GM21447 (cell line): ENCODE measurements around the gene SNHG17.
"Not testable (repeated sequence)": the region's sequence is repeated elsewhere in the genome, so short reads cannot be mapped to it uniquely, and the experiment has no call there.

Experiments
- ATAC-seq: cut with Tn5 transposase; IDR thresholded peaks from one replicate; pipeline ENCODE4 v1.9.1; 2021; ENCODE audit not compliant: unreplicated experiment

Gene SNHG17

DNA sequence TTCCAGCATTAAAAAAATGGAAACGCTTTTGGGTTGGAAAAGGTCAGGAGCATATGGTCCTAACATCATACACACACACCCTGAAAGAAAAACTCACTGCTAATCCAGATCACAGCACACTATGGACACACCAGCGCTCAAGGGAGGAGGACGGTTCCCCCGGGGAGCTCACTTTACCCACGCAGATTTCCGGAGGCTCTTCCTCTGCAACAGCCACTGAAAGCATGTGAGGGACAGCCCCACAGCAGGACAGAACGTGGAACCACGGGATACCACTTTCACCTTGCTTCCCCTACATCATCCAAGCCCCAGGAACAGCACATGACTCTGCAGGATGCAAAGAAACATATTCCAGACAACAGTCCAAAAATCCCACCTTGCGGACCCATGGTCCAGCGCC is 13.2 kb downstream of the SNHG17 start:
- no peak for ATAC-seq

DNA sequence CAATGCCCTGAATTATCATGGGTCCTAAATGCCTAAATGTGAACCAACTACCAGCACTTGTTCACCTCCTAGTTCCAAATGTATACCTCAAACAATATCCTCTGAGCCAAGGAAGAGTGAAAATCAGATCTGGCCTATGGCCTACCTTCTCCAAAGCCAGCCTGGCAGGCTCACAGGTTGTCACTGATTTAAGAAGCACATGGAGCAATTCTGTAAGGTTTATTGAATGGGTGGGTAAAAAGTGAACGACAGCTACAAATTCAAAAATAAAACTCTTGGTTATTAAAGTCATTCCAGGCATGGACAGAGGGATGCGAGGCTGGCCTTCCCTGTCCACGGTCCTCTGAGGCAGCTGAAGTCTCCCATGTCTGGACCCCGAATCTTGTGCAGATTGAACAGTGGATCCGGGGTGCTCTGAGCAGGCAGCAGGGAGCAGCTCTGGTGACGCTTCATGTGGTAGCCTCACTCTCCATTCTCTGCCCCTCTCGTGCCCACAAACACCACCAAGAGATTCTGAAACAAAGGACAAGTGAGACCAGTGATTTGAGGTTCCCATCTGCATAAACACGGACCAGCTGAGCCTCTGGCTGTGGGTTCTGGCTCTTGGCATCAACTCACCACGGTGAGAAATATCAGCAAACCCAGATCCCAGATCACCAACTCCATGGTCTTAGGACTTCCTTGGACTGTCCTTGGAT is 14.6 kb downstream of the SNHG17 start:
- no peak for ATAC-seq

DNA sequence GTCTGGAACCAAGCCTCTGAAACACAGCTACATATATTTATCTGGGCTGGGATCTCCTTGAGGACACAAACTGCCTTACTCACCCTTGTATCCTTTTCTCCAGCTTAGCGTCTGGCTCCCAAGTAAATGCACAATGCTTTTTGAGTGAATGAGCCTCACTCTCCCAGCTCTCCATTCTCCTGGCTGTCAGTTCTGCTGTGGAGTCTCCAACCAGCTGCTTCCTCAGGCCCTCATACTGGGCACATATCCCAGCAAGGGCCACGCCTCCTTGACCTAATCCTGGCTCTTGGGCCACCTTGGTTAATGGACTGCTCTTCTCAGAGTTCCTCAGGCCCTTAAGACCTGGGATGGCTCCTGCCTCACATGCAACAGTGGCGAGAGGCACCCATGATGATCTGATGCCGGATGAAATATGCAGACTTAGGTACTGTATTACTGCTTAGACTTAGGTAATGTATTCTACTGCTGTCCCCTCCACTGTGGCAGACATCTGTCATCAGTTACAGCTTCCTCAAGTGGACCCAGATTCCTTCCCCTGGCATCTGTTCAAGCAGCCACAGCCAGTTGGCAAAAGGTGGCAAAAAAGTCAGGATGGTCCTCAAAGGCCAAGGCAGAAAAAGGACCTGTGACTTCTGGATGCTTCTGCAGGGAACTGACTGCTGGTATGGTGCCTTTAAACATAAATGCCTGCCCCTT is 16.5 kb downstream of the SNHG17 start:
- no peak for ATAC-seq

DNA sequence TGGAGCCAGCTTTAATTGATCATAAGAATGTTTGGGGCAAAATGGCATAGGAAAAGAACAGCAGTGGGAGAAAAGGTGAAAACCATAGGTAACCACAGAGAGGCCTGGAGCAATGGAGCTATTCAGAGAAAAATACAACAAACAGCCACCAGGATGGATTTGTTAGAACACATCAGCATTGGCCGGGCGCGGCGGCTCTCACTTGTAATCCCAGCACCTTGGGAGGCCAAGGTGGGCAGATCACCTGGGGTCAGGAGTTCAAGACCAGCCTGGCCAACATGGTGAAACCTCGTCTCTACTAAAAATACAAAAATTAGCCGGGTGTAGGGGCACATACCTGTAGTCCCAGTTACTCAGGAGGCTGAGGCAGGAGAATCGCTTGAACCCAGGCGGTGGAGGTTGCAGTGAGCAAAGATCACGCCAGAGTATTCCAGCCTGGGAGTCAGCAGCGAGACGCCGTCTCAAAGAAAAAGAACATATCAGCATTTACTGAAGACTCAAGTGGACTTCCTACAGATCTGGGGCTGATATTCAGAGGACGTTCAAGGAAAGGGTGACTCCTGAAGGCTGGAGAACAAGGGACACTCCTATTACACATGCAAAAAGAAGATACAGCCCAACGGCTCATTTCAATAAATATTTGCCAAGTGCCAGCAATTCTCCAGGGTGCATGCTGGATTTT is 20.2 kb downstream of the SNHG17 start:
- ATAC-seq: no peak

DNA sequence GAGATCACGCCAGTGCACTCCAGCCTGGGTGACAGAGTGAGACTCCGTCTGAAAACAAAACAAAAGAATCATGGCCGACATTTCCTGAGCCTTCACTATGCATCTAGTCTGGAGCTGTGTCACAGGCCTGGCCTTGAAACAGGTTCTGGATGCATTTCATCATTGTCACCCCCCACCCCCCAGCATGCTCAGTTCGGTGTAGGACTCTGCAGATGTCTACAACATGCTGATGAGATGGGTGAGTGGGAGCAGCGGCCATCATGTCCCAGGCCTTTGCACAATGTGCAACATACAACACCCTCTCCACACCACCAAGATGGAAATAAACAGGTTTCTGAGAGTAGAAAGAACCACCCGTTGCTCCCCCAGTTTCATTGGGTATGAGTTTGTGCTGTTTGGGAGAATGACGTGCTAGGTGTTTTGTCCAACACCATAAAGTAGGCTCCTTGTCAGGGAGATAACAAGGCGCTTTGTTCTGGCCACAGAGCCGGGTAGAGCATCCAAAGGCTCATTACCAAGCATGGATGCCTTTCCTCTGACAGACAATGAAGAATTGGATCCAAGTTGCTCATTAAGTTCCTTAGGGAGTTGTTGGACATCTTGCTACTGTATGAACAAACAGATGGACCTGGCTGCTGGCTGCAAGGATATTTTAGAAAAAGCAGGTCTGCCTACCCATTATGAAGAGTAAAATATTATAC is 22.1 kb downstream of the SNHG17 start:
- ATAC-seq: no peak

DNA sequence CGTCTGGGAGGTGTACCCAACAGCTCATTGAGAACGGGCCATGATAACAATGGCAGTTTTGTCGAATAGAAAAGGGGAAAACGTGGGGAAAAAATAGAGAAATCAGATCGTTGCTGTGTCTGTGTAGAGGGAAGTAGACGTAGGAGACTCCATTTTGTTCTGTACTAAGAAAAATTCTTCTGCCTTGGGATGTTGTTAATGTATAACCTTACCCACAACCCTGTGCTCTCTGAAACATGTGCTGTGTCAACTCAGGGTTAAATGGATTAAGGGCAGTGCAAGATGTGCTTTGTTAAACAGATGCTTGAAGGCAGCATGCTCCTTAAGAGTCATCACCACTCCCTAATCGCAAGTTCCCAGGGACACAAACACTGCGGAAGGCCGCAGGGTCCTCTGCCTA is 27.3 kb downstream of the SNHG17 start:
- not testable (repeated sequence) for ATAC-seq

DNA sequence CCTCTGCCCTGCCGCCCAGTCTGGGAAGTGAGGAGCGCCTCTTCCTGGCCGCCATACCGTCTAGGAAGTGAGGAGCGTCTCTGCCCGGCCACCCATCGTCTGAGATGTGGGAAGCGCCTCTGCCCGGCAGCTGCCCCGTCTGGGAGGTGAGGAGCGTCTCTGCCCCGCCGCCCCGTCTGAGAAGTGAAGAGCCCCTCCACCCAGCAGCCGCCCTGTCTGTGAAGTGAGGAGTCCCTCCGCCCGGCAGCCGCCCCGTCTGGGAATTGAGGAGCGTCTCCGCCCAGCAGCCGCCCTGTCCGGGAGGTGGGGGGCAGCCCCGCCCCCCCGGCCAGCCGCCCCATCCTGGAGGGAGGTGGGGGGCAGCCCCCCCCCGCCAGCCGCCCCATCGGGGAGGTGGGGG is 27.8 kb downstream of the SNHG17 start:
- no peak for ATAC-seq

DNA sequence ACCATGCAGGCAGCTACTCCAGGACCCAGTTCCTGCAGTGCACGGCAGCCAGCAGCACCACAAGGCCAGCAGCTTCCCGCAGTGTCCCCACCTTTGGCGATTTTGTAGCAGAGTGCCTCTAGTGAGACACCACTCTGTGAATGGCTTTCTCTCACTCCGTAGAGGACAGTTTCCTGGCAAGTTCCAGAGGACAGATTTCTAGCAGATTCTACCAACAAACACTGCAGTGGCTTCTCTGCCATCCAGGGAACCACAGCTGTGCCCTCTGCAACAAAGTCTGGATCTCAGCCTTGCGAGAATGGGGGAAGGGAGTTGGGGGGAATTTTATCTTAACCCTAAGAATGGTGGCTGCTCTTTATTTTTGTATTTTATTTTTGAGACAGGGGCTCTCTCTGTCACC is 28.7 kb downstream of the SNHG17 start:
- no peak for ATAC-seq

DNA sequence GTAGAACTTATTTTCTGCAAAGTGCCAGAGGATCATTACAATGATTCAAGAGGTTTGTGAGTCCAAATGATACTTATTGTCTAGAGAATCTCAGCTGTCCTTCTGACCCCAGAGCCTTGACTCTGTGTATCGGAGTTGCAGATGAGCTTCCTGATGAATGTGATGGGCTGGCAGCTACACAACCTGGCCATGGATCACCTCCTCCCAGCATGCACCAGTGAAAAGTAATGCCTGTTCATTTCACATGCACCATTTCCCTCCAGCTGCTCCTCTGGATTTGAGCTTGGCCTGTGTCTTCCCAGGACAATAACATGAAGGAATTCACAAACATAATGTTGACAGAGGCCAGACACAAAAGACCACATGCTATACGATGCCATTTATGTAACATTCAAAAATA is 30.0 kb downstream of the SNHG17 start:
- no peak for ATAC-seq

DNA sequence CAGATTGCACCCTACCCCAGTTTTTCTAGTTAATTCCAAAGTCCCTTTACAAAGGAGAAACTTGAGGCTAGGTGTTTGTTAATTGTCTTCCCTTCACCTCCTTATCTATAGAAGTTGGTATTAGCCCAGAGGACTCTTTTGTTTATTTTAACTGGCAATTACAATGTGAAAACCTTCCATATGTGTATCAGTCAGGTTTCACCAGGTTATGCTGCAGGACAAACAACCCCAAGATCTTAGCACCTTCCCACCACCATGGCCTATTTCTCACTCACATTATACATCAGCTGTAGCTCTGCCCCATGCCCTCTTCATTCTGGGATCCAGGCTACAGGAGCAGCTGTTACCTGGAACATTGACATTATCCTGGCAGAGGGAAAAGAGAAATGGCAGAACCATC is 31.1 kb downstream of the SNHG17 start:
- no peak for ATAC-seq

DNA sequence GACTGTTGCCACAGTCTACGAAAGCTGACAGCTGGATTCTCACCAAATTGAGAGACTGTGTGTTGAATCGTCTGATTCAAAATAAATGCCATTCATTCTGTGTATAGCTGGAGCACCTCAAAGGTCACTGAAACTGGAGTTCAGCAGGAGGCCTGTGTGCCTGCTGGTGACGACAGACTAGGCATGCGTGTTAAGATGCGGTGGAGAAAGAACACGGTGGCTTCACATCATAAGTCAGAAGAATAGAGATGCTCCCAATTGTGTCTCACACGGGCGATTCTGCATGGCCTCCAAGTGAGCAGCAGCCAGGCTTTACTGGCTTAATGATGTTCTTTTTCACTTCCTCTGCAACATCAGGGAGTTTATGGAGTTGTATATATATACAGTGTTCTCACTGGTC is 32.3 kb downstream of the SNHG17 start:
- no peak for ATAC-seq

DNA sequence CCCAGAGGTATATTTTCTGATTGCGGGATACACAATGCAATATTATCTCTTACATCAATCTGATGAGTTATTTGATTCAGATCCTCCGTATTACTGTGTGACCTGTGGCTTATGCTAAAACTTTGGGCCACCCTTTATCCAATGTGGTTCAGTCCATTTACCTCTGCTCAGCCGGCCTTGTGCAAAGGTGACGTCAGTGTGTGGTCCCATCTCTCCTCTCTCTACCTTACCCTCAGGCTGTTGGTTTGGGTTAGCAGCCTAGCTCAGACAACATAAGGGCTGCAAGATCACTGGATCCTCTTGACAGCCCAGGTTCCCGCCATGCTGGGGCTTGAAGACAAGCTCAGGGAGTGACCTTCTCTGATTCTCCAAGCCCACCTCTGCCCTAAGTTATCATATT is 33.0 kb downstream of the SNHG17 start:
- no peak for ATAC-seq

DNA sequence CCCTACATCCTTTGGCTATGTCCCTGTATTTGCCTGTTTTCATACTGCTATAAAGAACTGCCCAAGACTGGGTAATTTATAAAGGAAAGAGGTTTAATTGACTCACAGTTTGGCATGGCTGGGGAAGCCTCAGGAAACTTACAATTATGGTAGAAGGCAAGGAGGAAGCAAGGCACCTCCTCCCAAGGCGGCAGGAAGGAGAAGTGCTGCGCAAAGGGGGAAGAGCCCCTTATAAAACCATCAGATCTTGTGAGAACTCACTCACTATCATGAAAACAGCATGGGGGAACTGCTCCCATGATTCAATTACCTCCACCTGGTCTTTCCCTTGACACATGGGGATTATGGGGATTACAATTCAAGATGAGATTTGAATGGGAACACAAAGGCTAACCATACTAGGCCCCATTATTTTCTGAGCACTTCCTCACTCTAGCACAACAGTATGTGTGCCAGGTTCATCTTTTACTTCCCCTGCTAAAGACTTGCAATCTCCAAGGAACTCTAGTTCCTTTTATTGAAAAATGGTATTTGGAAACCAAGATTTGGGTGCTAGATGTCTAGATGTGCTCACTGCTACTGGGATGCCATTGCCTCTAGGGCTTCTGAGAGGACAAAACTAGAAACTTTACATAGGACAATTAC is 39.3 kb downstream of the SNHG17 start:
- ATAC-seq: not testable (repeated sequence)

DNA sequence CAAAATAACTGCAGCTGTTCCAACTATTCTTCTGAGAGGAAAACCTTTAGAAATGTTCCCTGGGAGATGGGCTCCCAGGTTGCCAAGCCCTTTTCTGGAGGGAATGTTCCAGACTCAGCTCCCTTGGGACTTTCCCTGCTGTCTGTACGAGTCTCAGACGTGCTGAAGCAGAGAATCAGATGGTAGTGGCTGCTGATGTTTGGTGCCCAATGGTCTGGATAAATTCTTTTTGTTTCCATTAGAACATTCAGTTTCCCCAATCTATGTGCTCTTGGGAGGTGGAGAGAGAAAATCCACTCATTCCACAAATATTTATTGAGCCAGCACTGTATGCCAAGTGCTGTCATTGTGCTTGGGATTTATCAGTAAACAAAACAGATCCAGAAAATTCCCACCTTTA is 40.0 kb downstream of the SNHG17 start:
- ATAC-seq: no peak

DNA sequence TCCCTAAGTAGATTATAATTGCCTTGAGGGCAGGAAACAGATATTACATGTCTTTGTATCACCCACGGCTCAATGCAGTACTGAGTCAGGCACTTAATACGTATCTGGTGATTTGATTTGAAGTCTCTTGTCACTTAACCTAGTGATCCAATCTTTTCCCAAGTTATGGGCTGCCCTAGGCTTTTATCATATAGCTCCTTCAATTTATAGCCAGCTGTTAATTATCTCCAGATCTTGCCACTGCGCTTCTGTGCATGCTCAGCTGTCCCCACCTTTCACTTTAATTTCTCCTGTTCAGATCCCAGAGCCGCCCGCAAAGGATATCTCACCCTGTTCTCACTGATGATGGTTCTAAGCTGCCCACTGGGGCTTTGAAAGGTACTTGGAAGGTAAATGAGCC is 41.9 kb downstream of the SNHG17 start:
- no peak for ATAC-seq

DNA sequence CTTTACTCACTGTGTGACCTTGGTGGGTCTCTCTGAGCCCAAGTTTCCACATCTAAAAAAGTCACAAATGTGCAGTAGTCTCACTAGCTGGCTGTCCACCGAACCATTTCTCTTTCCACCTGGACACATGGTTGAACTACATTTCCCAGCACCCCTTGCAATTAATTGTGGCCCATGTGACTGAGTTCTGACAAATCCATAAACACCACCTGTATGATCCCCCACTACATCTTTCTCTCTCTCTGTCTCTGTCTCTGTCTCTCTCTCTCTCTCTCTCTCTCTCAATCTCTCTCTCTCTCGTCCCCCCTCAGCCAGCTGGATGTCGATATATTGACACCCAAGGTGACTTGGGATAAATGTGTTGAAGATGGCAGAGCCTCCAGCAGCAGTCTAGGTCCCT is 42.8 kb downstream of the SNHG17 start:
- ATAC-seq: no peak

DNA sequence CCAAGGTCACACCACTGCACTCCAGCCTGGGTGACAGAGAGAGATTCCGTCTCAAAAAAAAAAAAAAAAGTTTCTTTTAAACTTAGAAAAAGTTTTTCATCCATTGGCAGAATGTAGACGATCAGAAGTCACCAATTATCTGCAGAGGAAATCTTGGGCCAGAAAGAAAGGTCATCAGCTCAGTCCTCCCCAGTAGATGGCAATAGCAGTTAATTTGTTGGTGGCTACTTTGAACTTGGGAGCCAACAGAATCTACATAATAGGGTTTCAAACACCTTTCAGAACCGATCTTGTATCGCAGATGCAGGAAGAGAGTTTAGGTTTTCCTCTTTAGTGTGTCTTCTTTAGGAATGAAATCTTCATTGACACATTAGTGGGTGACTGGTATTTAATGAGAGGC is 47.2 kb downstream of the SNHG17 start:
- ATAC-seq: no peak

DNA sequence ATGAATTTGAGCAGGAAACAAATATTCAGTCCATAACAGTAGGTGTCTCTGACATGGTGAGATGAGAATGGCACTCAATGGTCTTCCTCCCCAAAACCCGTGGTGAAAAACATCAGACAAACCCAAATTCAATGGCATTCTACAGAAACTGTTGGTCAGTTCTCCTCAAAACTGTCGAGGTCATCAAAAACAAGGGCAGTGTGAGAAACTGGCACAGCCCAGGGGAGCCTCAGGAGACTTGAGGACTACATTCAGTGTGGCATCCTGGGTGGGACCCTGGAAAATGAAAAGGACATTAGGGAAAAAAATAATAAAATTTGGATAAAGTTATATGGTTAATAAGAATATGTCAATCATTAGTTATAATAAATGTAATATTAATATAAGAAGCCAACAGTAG is 48.3 kb downstream of the SNHG17 start:
- ATAC-seq: no peak

DNA sequence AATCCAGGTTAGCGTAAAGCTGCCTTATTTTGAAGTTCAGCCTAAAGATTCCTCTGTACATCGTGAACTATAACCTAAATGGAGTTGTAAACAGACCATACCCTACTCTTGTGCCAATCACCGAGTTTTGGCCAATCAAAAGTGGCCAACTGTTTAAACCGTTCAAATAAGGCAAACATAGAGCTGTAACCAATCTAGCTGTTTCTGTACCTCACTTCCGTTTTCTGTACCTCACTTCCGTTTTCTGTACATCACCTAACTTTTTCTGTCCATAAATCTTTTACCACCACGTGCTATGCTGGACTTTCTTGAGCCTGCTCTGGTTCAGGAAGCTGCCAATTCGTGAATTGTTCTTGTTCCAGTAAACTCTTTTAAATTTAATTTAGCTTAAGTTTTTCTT is 49.1 kb downstream of the SNHG17 start:
- ATAC-seq: no peak

DNA sequence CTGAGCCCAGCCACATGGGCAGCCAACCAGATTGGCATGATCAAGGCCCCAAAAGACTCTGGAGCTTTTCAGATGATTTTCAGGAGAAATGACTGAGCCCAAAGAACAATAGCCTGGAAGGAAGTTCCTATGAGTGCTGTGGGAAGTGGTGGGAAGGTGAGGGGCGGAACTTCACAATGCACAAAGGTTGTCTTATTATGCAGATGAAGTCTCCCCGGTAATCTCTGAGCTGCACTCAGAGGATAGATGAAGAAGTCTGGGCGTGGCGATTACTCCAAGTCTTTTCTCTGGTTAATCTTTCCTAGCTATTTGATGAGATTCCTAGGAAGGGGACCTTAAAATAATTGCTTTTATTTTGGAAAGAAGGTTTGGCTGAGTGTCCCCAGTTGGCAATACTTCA is 52.0 kb downstream of the SNHG17 start:
- no peak for ATAC-seq

DNA sequence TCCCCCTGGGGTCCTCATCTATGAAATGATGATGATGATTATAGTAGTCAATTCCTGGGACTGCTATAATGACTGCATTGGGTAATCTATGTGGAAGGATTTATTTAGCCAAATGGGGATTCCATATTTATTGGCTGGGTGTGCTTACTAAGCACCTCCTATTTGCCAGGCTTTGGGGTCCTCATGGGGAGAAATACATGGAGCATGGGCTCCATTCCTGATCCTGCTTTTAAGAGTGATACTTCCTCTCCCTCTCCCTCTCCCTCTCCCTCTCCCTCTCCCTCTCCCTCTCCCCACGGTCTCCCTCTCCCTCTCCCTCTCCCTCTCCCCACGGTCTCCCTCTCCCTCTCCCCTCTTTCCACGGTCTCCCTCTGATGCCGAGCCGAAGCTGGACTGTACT is 57.3 kb downstream of the SNHG17 start:
- ATAC-seq: not testable (repeated sequence)
